HG03064 (cell line): ENCODE results near the gene GOLGA7B.

Source experiments
- ATAC-seq: cut with Tn5 transposase; IDR thresholded peaks from one replicate; pipeline ENCODE4 v1.9.1; 2021; ENCODE audit warnings: low read depth; ENCODE audit not compliant: unreplicated experiment

GOLGA7B gene

GRCh38 chr10:97849687-97850402 is at the start of gene GOLGA7B:
Gene GOLGA7B (plus strand): TSS chr10:97849843. CDS start chr10:97850304, 461 bp downstream.
- ATAC-seq = no peak

DNA sequence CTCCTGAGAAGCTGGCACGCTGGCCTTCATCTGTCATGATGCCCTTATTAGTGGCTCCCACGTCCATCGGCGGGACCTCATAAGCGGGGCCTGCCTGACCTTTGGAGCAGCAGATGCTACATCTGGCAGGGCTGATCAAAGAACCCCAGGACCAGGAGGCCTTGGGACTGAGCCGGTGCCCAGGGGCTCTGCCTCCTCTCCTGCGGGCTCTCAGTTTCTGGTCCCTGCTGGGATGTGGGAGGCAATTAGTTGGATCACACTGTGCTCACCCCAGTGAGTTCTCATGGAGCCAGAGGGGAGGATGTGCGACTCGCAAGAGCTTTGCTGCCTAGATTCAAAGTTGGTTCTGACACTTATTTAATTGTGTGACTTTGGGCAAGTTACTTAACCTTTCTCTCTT is 49.2 kb upstream of the GOLGA7B start:
- ATAC-seq = no peak

DNA sequence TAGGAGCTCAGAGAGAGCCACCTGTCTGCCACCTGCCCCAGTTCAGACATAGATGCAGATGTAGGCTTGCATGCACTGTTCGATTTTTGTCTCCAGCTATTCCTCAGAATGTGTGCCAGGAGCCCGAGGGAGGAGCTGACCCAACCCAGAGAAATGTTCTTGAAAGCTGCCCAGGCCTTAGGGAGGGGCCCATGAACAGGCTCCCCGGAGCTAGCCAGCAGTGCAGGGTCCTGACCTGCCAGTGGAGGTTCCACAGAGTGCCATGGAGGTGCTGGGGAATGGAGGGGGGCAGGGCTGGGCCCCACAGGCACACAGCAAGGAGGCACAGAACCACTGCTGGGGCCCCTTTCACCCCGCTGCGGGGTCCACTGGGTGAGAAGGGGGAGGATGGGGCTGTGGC is 48.2 kb upstream of the GOLGA7B start:
- ATAC-seq = no peak

- no peak for ATAC-seq
These were observed 44.4 kb upstream of the GOLGA7B start for GRCh38 chr10:97805096-97805884.

DNA sequence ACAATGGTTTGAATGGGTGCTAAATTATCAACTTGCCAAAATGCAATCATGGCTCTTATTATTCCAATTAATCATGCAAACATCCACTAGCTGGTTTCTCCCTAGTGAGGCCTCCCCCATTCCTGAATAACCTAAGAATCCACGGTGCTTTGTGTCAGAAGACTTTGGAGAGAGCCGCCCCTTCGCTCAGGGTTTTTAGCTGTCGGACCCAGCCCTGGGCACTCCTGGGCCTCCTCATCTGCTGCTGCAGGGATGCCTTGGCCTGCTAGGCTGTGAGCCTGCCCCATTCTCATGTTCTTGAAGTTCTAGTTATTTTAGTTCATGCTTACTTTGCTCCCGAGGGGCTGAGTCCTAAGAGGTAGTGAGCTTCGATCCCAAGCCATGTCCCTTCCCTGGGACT is 43.7 kb upstream of the GOLGA7B start:
- ATAC-seq = no peak

GRCh38 chr10:97810446-97810845 is 39.2 kb upstream of the GOLGA7B start:
- ATAC-seq = no peak

DNA sequence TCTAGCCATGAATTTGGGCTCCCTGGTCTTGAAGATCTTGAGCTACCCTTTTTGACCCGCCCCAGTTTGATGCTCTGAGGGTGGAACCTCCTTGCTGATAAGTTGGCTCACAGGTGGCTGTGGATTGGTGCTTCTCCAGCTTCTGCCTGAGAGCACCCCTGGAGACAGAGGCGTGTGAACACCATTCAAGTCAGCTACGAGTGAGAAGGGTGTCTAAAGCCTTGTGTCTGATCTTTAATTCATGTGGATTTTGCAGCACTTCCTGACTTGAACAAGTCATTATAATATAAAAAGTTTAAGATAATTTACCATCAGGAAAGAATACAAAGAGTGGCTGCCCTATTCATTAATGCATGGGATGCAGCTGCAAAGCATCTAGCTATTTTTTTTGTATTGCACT is 37.7 kb upstream of the GOLGA7B start:
- ATAC-seq = no peak

DNA sequence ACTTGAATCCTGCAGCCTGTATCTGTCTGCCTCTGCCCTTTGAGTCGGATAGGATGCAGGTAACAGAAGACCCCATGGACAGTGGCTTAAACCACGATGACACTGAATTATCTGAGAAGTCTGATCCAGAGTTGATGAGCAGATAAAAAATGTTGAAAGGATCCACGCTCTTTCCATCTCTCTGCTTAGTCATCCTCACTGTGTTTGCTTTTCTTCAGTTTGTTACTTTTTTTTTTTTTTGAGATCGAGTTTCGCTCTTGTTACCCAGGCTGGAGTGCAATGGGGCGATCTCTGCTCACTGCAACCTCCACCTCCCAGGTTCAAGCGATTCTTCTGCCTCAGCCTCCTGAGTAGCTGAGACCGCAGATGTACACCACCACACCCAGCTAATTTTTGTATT is 36.9 kb upstream of the GOLGA7B start:
- ATAC-seq = no peak

GRCh38 chr10:97813311-97813710 is 36.3 kb upstream of the GOLGA7B start:
- no peak for ATAC-seq

GRCh38 chr10:97814996-97815395 is 34.6 kb upstream of the GOLGA7B start:
- no peak for ATAC-seq

DNA sequence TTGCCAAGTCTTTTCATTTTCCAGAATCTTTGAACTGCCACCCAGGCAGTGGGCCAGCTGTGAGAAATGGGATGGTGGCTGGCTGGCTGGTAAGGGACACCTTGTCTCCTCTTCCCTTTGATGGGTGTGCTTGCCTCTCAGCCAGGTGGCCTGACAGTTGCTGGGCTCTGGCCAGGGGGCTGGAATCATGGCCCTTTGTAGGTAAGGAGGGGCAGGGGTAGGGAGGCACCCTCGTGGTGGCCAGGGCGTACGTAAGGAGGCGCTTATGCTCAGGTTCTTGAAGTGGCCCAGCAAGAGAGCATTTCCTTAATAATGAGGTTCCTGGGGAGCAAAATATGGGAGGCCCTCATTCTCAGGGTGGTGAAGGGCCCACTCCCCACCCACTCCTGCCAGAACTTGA is 33.0 kb upstream of the GOLGA7B start:
- ATAC-seq = no peak

- ATAC-seq = no peak
These were observed 31.1 kb upstream of the GOLGA7B start for GRCh38 chr10:97818572-97818971.

- no peak for ATAC-seq
These were observed 29.4 kb upstream of the GOLGA7B start for GRCh38 chr10:97820096-97820704.

- no peak for ATAC-seq
These were observed 28.2 kb upstream of the GOLGA7B start for GRCh38 chr10:97821308-97822038.

DNA sequence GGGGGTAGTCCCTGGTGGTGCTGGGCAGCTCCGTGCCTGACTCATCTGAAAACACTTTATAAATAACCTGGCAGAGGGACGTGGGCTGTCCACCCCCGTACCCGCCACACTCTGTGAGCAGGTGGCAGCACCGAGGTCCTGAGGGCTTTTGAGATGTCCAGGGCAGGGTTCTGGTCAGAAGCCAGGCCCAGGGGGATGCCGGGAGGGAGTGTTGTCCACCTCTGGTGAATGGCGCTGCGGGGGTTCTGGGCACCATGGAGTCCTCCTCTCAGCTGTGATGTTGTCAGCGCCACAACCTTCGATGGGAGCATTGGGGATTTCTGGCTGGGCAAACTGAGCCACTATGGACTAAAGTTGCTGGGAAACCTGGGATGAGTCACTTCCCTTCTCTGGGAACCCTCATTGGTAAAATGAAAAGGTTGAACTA is 27.4 kb upstream of the GOLGA7B start:
- ATAC-seq = no peak

DNA sequence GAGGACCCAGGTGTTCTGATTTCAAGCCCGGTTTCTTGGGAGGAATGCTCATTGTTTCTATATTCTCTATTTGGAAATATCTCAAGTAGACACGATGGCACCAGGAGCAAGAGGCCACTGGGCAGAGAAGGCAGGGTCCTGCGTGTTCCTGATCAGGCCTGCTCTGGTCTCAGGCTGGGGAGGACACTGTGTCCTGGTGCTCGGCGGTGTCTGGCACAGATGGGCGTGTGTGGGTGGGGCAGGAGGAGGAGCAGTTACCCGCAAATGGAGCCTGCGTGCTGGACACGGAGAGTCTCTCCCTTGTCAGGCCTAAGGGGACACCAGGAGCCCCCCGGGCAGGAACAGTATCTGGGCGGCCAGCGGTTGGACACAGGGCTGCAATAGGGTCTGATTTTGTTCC is 25.9 kb upstream of the GOLGA7B start:
- ATAC-seq = no peak

DNA sequence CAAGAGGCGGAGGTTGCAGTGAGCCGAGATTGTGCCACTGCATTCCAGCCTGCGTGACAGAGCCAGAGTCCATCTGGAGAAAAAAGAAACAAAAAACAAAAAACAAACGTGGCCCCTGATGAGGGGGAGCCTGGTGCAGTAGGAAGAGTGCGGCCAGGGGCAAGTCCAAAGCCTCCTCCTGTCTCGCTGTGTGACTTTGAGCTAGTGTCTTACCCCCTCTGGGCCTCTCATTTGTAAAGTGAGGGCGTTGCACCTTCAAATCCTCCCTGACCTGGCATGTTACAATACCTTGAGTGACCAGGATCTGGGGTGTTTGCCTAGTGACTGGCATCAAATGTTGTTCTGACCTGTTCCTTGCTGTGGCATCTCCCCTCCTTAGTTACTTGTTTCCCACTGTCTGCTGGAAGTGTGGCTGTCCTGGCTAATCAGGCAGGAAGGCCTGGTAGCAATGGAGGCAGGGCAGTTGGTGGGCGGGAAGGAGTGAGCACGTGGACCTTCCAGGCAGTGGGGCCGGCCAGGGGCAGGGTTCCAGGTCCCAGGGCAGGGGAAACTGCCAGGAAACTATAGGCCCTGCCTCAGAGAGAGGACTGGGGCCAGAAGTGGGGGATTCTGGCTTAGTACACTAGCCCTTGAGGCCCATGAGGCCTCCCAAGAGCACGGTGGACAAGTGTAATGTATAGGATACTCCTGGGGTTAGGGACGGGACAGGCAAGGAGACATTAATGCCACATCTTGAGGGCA is 24.5 kb upstream of the GOLGA7B start:
- no peak for ATAC-seq

DNA sequence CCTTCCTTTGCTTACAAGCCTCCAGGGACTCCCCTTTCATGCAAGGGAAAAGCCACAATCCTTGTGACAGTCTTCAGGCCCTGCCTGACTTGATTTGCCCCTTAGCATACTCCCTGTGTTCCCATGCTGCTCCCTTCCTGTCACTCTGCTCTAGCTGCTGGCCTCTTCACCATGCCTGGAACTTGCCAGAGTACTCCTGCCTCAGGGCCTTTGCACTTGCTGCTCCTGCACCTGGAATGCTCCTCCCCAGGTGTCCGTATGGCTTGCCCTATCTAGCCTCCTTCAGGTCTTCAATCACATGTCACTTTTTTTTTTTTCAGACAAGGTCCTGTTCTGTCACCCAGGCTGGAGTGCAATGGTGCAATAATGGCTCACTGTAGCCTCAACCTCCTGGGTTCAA is 22.8 kb upstream of the GOLGA7B start:
- ATAC-seq = no peak

GRCh38 chr10:97827702-97828291 is 21.8 kb upstream of the GOLGA7B start:
- ATAC-seq = no peak

GRCh38 chr10:97828721-97829120 is 20.9 kb upstream of the GOLGA7B start:
- no peak for ATAC-seq
